ENCODE data around the gene FNDC3B. TPM values are rescaled to one million over a fixed set of nuclear protein-coding genes. Genes with fewer than 3 reads are reported as not detected.
"Not testable (repeated sequence)": the region's sequence is repeated elsewhere in the genome, so short reads cannot be mapped to it uniquely, and the experiment has no call there.

FNDC3B gene
- total RNA-seq, 1 experiment from 2014 or later = 149 TPM

DNA sequence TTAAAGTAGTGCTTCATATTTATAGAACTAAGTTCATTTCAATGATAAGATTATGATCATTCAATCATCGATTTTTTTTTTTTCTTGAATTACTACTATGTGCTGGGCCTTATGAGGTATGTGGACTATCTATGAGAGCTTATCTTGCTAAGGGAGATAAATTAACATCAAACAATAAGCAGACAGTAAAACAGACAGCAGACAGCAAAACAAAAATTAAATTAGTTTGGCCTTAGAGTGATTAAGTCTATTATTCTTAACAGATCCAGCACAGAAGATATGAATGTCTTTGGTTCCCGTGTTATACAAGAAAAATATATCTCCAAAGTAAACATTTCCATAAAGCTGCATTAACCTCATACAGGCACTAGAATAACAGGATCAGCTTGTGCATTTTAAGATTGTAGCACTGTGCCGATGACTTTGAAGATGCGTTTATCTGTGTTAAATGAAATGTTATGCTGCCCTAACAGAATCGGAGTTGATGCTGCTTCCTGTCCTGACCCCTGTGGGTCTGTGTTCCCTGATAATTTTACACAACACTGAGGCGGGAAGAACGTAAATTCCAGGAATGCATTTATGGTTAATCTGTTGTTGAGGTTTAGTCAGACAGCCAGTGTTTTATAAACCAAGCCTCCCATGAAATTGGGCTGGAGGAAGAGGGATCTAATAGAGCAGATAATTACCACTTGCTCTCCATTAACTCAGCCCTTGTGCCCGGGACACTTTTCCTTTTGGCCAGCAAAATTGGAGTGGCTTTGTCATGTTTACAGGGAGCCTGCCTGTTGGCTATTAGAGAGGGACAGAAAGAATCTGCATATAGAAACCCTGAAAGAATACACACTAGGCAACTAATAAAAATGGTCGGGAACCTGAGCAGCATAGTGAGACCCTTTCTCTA is 328.1 kb downstream of the FNDC3B start:
- no peaks in the 10 kb centered on the region for H3K4me1 Mint-ChIP-seq (ENCODE audit: insufficient read depth, unreplicated experiment)
- no peaks in the 10 kb centered on the region for H3K9me3 Mint-ChIP-seq (ENCODE audit: unreplicated experiment)
- H3K36me3 Mint-ChIP-seq (ENCODE audit: insufficient read depth, unreplicated experiment) = peaks cover 77% of the 10 kb centered on the region
- BruUV-seq (replicated peaks) = no TSS peak
- H3K27ac Mint-ChIP-seq (ENCODE audit: low read depth, unreplicated experiment) = no peak overlapping the region
- intact Hi-C loops (cut with micrococcal nuclease) = no loop called here
- CTCF ChIA-PET = interaction anchor here (0.8 to 0.9 kb wide), 2 partner anchors 109 to 305 kb away, joined by 3 to 5 read pairs; no protein-coding TSS in a partner anchor
- no peaks in the 10 kb centered on the region for H3K27me3 Mint-ChIP-seq (ENCODE audit: insufficient read depth, unreplicated experiment)
- DNase-seq (ENCODE audit: unreplicated experiment) = no peak
- POLR2A ChIA-PET = interaction anchor here (0.5 to 0.7 kb wide), 3 partner anchors 72 to 382 kb away, joined by 3 read pairs; no protein-coding TSS in a partner anchor
- H3K4me3 Mint-ChIP-seq (ENCODE audit: unreplicated experiment) = no peak overlapping the region
- TF ChIP-seq, protein P1, sequence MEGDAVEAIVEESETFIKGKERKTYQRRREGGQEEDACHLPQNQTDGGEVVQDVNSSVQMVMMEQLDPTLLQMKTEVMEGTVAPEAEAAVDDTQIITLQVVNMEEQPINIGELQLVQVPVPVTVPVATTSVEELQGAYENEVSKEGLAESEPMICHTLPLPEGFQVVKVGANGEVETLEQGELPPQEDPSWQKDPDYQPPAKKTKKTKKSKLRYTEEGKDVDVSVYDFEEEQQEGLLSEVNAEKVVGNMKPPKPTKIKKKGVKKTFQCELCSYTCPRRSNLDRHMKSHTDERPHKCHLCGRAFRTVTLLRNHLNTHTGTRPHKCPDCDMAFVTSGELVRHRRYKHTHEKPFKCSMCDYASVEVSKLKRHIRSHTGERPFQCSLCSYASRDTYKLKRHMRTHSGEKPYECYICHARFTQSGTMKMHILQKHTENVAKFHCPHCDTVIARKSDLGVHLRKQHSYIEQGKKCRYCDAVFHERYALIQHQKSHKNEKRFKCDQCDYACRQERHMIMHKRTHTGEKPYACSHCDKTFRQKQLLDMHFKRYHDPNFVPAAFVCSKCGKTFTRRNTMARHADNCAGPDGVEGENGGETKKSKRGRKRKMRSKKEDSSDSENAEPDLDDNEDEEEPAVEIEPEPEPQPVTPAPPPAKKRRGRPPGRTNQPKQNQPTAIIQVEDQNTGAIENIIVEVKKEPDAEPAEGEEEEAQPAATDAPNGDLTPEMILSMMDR (IDR thresholded peaks at IDR 0.05; ENCODE audit: unreplicated experiment) = no peak

DNA sequence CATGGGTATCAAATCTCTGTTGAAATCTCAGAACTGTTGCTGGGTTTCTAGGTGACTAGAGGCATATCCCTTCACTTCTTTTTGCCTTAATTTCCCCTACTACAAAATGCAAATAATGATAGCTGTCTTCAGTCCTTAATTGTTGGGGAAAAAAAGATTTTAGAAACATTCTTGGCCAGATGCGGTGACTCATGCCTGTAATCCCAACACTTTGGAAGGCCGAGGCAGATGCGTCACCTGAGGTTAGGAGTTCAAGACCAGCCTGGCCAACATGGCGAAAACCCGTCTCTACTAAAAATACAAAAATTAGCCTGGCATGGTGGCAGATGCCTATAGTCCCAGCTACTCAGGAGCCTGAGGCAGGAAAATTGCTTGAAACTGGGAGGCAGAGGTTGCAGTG is 329.2 kb downstream of the FNDC3B start:
- H3K4me3 Mint-ChIP-seq (ENCODE audit: unreplicated experiment); H3K27me3 Mint-ChIP-seq (ENCODE audit: insufficient read depth, unreplicated experiment); H3K4me1 Mint-ChIP-seq (ENCODE audit: insufficient read depth, unreplicated experiment); H3K27ac Mint-ChIP-seq (ENCODE audit: low read depth, unreplicated experiment); DNase-seq (ENCODE audit: unreplicated experiment); intact Hi-C loops (cut with micrococcal nuclease); H3K9me3 Mint-ChIP-seq (ENCODE audit: unreplicated experiment); BruUV-seq (replicated peaks): not testable (repeated sequence)
- CTCF ChIA-PET = interaction anchor here (0.7 to 1.5 kb wide), 5 partner anchors 93 to 304 kb away, joined by 3 to 5 read pairs (median 3); no protein-coding TSS in a partner anchor
- peaks cover 72% of the 10 kb centered on the region for H3K36me3 Mint-ChIP-seq (ENCODE audit: insufficient read depth, unreplicated experiment)
- POLR2A ChIA-PET = interaction anchor here (0.7 to 0.9 kb wide), 2 partner anchors 30 to 286 kb away, joined by 3 read pairs; no protein-coding TSS in a partner anchor

DNA sequence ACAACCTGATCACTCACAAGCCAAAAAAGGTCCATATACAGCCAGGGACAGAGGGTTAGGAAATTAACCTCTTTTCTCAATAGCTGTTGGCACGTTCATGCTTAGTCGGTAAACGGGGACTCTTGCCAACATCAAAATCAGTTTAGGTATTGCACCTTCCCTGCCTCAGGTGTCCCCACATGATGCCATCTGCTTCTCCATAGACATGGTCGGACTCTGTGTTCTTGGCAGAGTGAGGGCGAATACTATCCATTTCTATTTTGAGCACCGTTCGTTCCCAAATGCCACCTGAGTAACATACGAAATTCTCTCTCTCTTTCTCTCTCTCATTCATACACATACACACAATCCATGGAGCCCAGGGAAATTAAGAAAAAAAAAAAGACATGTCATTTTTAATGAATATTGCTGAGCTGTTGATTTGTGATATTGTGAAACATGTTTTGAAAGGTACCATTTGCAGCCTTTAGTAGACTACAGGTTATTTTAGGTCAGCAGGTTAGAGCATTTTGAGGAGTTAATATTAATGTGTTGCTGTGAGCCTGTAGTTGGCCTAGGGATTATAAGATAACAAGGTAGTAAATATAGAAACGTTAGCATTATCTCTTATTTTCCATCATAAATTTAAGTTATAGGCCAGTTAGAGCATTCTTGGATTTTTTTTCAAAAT is 330.3 kb downstream of the FNDC3B start:
- Mint-ChIP-seq H3K27me3 (ENCODE audit: insufficient read depth, unreplicated experiment) (no peaks in the 10 kb centered on the region), H3K4me3 (ENCODE audit: unreplicated experiment) (no peak overlapping the region), H3K27ac (ENCODE audit: low read depth, unreplicated experiment) (no peak overlapping the region), H3K36me3 (ENCODE audit: insufficient read depth, unreplicated experiment) (peaks cover 67% of the 10 kb centered on the region), H3K4me1 (ENCODE audit: insufficient read depth, unreplicated experiment) (no peaks in the 10 kb centered on the region), H3K9me3 (ENCODE audit: unreplicated experiment) (no peaks in the 10 kb centered on the region)
- CTCF ChIA-PET = interaction anchor here (0.6 to 1.5 kb wide), 5 partner anchors 41 to 300 kb away, joined by 3 to 4 read pairs (median 3); no protein-coding TSS in a partner anchor
- DNase-seq (ENCODE audit: unreplicated experiment) = no peak
- intact Hi-C loops (cut with micrococcal nuclease) = no loop called here
- TF ChIP-seq, protein P1 (IDR thresholded peaks at IDR 0.05; ENCODE audit: unreplicated experiment) = no peak
- POLR2A ChIA-PET = interaction anchor here (0.6 to 1.2 kb wide), 4 partner anchors 9 to 131 kb away, joined by 3 to 4 read pairs (median 3); no protein-coding TSS in a partner anchor
- no TSS peak for BruUV-seq (replicated peaks)

DNA sequence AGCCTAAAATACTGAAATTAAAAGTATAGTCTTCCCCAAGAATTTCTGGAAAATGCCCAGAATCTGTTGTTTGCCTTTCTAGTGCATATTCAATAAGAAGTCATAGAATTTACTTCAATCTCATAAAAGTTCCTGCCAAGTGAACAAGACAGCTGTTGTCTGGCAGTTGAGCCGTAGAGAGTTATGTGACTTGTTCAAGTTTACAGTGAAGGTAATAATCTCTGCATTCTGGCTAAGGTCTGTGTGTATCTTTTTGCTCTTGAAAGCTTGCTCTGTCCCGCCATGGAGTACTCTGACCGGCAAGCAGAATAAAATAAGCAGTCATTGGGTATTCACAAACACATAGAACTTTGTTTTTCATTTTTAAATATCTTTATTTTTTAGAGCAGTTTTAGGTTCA is 331.0 kb downstream of the FNDC3B start:
- no TSS peak for BruUV-seq (replicated peaks)
- Mint-ChIP-seq H3K27me3 (ENCODE audit: insufficient read depth, unreplicated experiment) (no peaks in the 10 kb centered on the region), H3K4me1 (ENCODE audit: insufficient read depth, unreplicated experiment) (no peaks in the 10 kb centered on the region), H3K9me3 (ENCODE audit: unreplicated experiment) (no peaks in the 10 kb centered on the region), H3K36me3 (ENCODE audit: insufficient read depth, unreplicated experiment) (peaks cover 70% of the 10 kb centered on the region), H3K4me3 (ENCODE audit: unreplicated experiment) (no peak overlapping the region), H3K27ac (ENCODE audit: low read depth, unreplicated experiment) (no peak overlapping the region)
- POLR2A ChIA-PET = interaction anchor here (0.6 to 1.2 kb wide), 2 partner anchors 9 to 22 kb away, joined by 3 to 4 read pairs; no protein-coding TSS in a partner anchor
- TF ChIP-seq, protein P1 (IDR thresholded peaks at IDR 0.05; ENCODE audit: unreplicated experiment) = no peak
- intact Hi-C loops (cut with micrococcal nuclease) = no loop called here
- no peak for DNase-seq (ENCODE audit: unreplicated experiment)
- CTCF ChIA-PET = interaction anchor here (0.6 to 1.3 kb wide), 4 partner anchors 12 to 299 kb away, joined by 3 to 6 read pairs (median 4); no protein-coding TSS in a partner anchor
